Mesothelial cell of epicardium (in vitro differentiated cells): ENCODE measurements around the gene PCSK9. TPM values are rescaled to one million over a fixed set of nuclear protein-coding genes. Genes with fewer than 3 reads are reported as not detected.

Experiments
- DNase-seq, 2 experiments: peaks; one replicate each; pipeline ENCODE4 v3.0.0; 2021; ENCODE audit warnings: low spot score in 2 of 2; ENCODE audit not compliant: unreplicated experiment in 2 of 2
- H3K27ac Mint-ChIP-seq: 2 replicates; pipeline ENCODE4 v1.8.0; 2021; ENCODE audit warnings: mixed read lengths
- H3K27me3 Mint-ChIP-seq: 2 replicates; pipeline ENCODE4 v1.8.0; 2021; ENCODE audit warnings: low read depth, mixed read lengths
- H3K36me3 Mint-ChIP-seq: 2 replicates; pipeline ENCODE4 v1.8.0; 2021; ENCODE audit warnings: mixed read lengths
- H3K4me1 Mint-ChIP-seq: 2 replicates; pipeline ENCODE4 v1.8.0; 2021; ENCODE audit warnings: mixed read lengths
- H3K4me3 Mint-ChIP-seq: 2 replicates; pipeline ENCODE4 v1.8.0; 2021; ENCODE audit warnings: mild to moderate bottlenecking, moderate library complexity, mixed read lengths
- H3K9me3 Mint-ChIP-seq: 2 replicates; pipeline ENCODE4 v1.8.0; 2021; ENCODE audit warnings: mixed read lengths
- total RNA-seq: library from RNA; stranded (reverse); gene quantifications from 3 replicates; pipeline ENCODE4 v1.2.1, GENCODE V29; 2021
- TF ChIP-seq, protein P1 (sequence below): fragments of 200-600 bp; sonication (generic); IDR thresholded peaks from one replicate; pipeline ENCODE4 v1.5.0; 2021; ENCODE audit warnings: antibody characterized with exemption; ENCODE audit not compliant: unreplicated experiment

PCSK9 gene
- total RNA-seq, 1 donor from 2014 or later = 1.6 TPM

DNA sequence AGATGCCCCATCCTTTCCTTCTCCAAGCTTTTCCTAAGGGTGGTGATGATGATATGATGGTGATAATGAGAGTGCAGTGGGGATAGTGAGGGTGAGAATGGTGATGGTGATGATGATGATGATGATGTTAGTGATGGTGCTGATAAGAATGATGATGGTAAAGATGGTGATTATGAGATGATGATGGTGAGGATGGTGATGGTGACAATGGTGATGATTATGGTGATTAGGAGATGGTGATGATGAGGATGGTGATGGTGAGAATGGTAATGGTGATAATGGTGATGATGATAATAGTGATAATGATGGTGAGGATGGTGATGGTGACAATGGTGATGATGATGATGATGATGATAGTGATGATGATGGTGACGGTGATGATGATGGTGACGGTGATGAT, 36.7 kb upstream of the PCSK9 start:
- H3K4me3 Mint-ChIP-seq = no peak overlapping the region
- peaks cover 6% of the 10 kb centered on the region for H3K27me3 Mint-ChIP-seq
- no peaks in the 10 kb centered on the region for H3K9me3 Mint-ChIP-seq
- H3K36me3 Mint-ChIP-seq = no peaks in the 10 kb centered on the region
- no peak overlapping the region for H3K27ac Mint-ChIP-seq
- no peaks in the 10 kb centered on the region for H3K4me1 Mint-ChIP-seq
- no peak for DNase-seq
- TF ChIP-seq, protein P1, sequence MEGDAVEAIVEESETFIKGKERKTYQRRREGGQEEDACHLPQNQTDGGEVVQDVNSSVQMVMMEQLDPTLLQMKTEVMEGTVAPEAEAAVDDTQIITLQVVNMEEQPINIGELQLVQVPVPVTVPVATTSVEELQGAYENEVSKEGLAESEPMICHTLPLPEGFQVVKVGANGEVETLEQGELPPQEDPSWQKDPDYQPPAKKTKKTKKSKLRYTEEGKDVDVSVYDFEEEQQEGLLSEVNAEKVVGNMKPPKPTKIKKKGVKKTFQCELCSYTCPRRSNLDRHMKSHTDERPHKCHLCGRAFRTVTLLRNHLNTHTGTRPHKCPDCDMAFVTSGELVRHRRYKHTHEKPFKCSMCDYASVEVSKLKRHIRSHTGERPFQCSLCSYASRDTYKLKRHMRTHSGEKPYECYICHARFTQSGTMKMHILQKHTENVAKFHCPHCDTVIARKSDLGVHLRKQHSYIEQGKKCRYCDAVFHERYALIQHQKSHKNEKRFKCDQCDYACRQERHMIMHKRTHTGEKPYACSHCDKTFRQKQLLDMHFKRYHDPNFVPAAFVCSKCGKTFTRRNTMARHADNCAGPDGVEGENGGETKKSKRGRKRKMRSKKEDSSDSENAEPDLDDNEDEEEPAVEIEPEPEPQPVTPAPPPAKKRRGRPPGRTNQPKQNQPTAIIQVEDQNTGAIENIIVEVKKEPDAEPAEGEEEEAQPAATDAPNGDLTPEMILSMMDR = no peak

DNA sequence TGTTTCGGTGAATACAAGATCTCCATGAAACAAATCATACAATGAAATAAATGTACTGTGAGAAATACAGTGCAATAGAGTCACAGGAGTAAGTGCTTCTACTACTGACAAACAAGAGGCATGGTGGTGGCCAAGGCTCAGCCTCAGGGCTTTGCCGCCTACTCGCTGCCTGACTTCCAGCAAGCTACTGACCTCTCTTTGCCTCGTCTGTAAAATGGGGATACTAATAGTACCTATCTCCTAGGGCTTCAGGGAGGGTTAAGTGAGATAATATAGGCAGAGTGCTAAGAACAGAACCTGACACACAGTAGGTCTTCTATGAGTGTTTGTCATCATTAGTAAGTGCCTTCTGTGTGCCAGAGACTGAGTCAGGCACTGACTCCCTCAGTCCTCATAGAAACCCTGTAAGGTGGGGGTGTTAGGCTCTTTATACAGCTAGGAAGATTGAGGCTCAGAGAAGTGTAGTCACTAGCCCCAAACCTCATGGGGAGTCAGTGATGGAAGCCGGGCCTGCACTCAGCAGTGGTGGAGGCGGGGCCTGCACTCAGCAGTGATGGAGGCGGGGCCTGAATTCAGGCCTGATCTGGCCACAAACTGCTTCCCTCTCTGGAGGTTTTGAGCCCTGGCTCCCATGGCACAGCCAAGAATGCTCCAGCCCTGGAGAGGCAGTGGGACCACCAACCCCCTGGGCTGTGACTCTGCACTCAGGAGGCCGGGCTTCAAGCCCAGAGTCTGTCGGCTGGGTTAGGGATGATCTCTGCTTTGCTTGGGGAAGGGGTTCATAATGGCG, 33.8 kb upstream of the PCSK9 start:
- Mint-ChIP-seq H3K4me1 (no peaks in the 10 kb centered on the region), H3K27ac (no peak overlapping the region), H3K4me3 (no peak overlapping the region), H3K36me3 (peaks cover 2% of the 10 kb centered on the region), H3K27me3 (no peaks in the 10 kb centered on the region), H3K9me3 (peaks cover 6% of the 10 kb centered on the region)
- DNase-seq = no peak
- TF ChIP-seq, protein P1 = no peak

DNA sequence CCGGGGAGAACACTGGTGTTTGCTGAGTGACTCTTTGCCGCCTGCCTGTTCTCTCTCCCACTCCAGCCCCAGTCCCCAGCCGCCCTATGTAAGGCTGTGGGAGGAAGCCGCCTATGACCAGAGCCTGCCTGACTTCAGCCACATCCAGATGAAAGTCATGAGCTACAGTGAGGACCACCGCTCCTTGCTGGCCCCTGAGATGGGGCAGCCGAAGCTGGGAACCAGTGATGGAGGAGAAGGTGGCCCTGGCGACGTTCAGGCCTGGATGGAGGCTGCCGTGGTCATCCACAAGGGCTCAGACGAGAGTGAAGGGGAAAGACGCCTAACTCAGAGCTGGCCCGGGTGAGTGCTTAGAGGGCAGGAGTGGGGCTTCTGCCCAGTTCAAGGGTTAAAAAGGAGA, 32.4 kb upstream of the PCSK9 start:
- H3K27ac Mint-ChIP-seq = no peak overlapping the region

DNA sequence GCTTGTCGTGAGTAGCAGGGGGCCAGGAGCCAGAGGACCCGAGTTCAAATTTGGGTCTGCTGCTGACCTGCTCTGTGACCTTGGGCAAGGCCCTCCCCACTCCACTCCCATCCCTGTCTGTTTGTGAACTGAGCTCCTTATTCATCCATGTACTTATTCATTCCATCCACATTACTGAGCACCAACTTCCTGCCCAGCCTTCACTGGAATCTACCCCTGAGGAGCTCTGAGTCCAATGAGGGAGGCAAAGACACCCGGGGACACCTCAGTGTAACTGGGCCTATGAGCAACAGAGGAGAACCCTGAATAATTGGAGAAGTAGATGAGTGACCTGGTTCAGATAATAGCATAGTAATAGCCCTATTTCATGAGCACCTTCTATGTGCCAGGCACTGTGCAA, 31.7 kb upstream of the PCSK9 start:
- H3K36me3 Mint-ChIP-seq = peaks cover 2% of the 10 kb centered on the region
- peaks cover 6% of the 10 kb centered on the region for H3K9me3 Mint-ChIP-seq
- no peak overlapping the region for H3K27ac Mint-ChIP-seq
- H3K27me3 Mint-ChIP-seq = peaks cover 4% of the 10 kb centered on the region
- no peak overlapping the region for H3K4me3 Mint-ChIP-seq
- TF ChIP-seq, protein P1 = no peak
- H3K4me1 Mint-ChIP-seq = no peaks in the 10 kb centered on the region
- no peak for DNase-seq

More for the DNA sequence above, 32.4 kb upstream of the PCSK9 start:
- Mint-ChIP-seq H3K4me1 (no peaks in the 10 kb centered on the region), H3K27me3 (no peaks in the 10 kb centered on the region), H3K36me3 (peaks cover 2% of the 10 kb centered on the region), H3K4me3 (no peak overlapping the region), H3K9me3 (peaks cover 6% of the 10 kb centered on the region)
- DNase-seq = no peak
- TF ChIP-seq, protein P1 = no peak

DNA sequence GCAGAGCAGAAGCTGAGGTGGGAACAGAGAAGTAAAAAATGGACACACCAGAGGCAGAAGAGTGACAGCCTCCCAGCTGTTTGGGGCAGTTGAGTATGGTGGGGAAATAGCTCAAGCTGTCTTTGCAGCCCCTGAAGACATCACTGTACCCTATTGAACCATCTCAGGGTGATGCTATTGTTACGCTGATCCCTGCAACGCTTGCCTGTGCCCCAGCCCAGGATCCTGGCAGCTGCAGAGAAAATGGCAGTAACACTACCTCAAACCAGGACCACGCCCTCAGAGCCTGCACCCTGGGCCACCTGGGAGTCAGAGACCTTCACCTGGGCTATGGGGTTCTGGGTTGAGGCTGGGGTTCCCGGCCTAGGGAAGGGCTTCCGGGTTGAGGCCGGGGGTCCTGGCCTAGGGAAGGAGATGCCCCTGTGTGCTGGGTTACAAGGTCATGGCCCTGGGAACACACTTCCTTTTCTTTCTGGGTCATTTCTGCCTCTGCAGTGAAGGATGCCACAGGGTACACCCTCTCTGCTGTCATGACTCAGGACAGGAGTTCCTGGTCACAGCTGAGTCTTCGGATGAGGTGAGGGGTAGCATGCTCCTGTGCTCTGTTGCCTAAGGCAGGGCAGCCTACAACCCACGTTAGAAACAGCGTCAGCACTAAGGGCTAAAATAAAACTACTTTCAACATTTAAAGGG, 29.0 kb upstream of the PCSK9 start:
- H3K27me3 Mint-ChIP-seq = peaks cover 14% of the 10 kb centered on the region
- H3K27ac Mint-ChIP-seq = no peak overlapping the region
- peaks cover 6% of the 10 kb centered on the region for H3K9me3 Mint-ChIP-seq
- no peak for DNase-seq
- no peaks in the 10 kb centered on the region for H3K4me1 Mint-ChIP-seq
- H3K36me3 Mint-ChIP-seq = peaks cover 2% of the 10 kb centered on the region
- TF ChIP-seq, protein P1 = no peak
- H3K4me3 Mint-ChIP-seq = no peak overlapping the region
